Renal cortex interstitium (tissue), 11 donors: ENCODE results near the gene SIK3. TPM values are rescaled to one million over a fixed set of nuclear protein-coding genes. Genes with fewer than 3 reads are reported as not detected.
A peak's percentile ranks its signal among the peaks of the same experiment; 100 is the strongest.
"Not testable (repeated sequence)": the region's sequence is repeated elsewhere in the genome, so short reads cannot be mapped to it uniquely, and the experiment has no call there.

Source experiments
- DNase-seq, 11 donors: peaks; one replicate each; pipeline ENCODE4 v3.0.0-alpha.2; 2013; ENCODE audit warnings: low read depth in 9 of 11, low spot score in 4 of 11; ENCODE audit errors: extremely low read depth in 1 of 11
- polyA plus RNA-seq, 3 donors: library from polyadenylated mRNA; unstranded; fragments of 120-200 nt; gene quantifications; one replicate each; pipeline ENCODE4 v1.2.1, GENCODE V29; 2013; ENCODE audit not compliant: insufficient read length in 3 of 3

Gene SIK3
- polyA plus RNA-seq, 3 donors: 34.7 to 48.6 (median 36.1) TPM

GRCh38 chr11:117023707-117024106 lies 74.5 kb downstream of the SIK3 start:
- DNase-seq: not testable (repeated sequence)

DNA sequence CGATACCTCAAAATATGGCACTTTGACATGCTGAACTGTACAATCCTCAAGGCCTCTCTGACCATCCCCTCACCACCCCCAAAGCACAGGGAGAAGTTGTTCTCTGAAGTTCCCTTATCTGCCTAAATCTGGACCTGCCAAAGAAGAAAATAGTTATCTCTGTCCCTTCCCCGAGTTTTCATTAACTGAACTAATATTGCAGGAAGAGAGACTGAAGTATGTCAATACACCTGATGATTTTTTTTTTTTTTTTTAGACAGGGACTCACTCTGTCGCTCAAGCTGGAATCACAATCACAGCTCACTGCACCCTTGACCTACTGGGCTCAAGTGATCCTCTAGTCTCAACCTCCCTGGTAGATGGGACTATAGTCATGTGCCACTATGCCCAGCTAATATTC lies 75.0 kb downstream of the SIK3 start:
- DNase-seq: no peak

GRCh38 chr11:117022526-117022925 lies 75.7 kb downstream of the SIK3 start:
- DNase-seq: no peak

DNA sequence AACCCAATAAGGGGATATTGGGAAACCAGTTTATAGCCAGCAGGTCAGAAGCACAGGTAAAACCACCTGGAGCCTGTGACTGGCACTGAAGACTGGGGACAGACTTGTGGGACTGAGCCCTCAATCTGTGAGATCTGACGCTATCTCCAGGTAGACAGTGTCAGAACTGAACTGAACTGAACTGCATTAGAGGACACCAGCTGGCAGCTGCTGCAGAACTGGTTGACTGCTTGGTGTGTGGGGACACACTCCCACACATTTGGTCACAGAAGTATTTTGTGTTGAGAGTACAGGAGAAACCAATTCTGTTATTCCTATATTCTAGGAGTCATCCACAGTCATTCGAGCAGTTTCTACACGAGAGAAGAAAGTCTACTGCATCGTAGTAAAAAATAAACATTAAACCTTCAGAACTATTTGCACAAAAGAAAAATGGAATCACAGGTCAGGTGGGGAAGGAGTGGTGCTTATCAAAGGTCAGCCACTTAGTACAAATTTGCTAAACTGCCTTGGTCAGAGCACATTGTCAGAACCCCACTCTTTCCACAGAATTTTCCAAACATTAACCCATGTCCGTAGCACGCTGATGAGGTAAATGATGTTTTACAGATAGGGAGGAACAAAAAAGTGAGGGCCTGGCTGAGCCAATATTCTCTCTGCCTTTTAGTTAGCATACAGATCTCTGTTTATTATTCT lies 77.2 kb downstream of the SIK3 start:
- no peak for DNase-seq

- no peak for DNase-seq
Measured at GRCh38 chr11:117020287-117020686, 77.9 kb downstream of the SIK3 start.

DNA sequence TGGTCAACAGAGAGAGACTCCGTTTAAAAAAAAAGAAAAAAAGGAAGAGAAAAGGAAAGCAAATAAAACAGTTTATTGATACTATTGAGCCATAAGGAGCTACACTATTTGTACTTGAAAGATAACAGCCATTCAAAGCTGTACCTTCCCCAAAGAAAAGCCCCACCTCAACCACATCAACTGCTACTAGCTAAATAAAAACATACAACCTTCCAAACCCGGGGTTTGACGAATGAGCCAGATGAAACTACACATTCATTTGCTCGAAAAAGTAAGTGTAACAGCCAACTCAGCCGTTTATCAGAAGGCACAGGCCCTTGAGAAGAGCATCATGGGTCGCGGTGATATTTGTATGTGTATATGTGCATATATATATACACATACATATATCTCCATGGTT lies 78.4 kb downstream of the SIK3 start:
- DNase-seq: no peak

GRCh38 chr11:117017456-117017855 lies 80.8 kb downstream of the SIK3 start:
- DNase-seq: no peak

DNA sequence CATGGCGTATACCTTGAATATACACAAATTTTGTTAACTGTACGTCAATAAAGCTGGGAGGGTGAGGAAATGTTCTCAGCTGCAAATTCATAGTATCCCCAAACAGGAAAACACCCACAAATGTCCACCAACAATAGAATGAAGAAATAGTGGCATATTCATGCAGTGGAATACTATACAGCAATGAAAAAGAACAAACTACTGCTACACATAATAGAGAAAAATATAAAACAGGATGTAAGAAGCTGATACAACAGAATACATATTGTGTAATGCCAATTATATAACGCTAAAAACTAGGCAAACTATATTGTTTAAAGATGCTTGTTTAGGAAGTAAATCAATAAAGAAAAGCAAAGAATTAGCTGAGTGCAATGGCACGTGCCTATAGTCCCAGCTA lies 81.5 kb downstream of the SIK3 start:
- DNase-seq: no peak

DNA sequence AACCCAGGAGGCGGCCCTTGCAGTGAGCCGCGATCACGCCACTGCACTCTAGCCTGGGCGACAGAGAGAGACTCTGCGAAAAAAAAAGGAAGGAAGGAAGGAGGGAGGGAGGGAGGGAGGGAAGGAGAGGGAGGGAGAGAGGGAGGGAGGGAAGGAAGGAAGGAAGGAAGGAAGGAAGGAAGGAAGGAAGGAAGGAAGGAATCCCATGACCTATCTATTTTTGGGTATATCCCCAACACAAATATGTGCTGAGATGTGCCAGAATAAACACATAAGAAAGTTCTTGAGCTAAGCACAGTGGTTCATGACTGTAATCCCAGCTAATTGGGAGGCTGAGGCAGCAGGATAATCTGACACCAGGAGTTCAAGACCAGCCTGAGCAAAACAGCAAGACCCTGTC lies 82.0 kb downstream of the SIK3 start:
- no peak for DNase-seq

DNA sequence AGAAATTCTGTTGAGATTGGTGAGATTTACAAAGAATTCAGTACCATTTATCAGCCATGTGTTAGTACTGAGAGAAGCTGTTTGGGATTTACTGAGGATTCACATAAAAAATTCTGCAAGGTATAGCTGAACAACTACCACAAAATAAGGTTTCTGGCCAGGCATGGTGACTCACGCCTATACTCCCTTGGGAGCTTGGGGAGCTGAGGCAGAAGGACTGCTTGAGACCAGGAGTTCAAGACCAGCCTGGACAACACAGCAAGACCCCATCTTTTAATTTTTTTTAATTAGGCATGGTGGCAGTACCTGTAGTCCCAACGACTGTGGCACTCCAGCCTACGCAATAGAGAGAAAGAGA lies 86.7 kb downstream of the SIK3 start:
- DNase-seq: no peak

DNA sequence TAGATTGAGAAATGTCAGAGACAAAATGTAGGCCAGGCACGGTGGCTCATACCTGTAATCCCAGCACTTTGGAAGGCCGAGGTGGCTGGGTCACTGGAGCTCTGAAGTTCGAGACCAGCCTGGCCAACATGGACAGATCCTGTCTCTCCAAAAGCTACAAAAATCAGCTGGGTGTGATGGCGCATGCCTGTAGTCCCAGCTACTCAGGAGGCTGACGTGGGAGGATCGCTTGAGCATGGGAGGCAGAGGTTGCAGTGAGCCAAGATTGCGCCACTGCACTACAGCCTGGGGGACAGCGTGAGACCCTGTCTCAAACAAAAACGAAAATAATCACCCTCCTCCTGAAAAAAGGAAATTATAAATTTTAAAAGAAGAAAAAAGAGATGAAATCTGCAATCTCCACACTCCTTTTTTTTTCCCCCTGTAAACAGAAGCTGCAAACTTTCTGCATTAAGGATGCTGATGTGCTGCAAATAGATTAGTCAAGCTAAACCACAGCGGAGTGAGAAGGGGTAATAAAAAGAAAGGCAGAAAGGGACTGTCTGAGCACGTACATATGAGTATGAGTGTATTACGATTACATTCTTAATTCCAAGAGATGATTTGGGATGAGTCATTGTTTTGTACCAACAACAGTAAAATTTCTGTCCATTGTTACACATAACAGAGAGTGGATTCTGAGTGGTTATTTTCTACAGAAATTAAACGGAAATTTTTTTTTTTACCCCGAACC lies 87.3 kb downstream of the SIK3 start:
- no peak for DNase-seq

GRCh38 chr11:117009905-117010605 lies 88.2 kb downstream of the SIK3 start:
- DNase-seq: no peak

DNA sequence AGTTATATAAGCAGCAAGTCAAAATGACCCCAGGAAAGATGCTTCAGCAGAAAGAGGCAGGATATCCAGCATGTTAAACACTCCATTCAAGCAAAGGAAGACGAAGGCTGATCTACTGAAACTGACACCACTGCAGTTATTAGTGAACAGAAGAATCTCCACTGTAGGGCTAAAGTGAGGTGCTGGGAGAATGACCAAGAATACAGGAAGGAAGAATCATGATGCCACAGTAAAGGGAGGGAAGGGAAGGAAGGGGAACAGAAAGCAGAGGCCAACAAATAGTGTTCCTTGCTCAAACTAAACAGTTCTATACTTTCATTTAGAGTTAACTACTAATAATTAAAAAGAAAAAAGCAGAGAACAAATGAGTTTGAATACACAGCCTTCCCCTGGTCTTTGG lies 92.5 kb downstream of the SIK3 start:
- DNase-seq: no peak

- DNase-seq: peak in 3 of 11 donors; percentile 34 to 46 (median 41)
Measured at GRCh38 chr11:117002639-117003299, 95.5 kb downstream of the SIK3 start.

DNA sequence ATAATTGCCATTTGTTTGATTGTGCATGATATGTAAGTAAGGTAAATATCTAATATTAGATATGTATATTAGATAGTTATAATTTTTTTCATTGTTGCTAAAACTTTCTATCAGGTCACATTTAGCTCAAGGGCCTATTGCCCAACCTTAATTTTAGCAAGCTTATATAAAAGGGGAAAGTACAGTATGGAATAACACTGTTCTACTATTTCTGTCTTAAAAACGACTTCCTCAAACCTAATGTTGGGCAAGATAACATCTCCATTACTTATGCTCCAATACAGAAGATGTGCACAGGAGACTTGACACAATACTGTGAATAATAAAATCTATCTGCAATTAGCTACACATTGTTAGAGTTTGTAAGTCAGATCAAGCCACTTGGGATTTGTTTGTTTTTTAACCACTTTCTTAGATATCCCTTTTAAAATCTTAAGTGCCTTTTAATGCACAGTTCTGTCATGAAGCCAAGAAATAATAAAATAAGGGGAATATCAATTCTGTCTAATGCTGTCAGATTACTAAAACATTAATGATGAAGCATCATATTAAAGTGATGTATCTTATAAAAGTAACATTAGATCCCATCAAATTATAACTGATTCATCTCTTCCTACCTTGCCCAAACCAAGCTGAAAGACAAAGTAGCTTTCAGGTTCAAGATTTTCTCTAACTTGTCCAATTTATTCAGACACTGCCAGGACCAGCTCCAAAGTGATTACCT lies 98.1 kb downstream of the SIK3 start:
- DNase-seq: no peak

DNA sequence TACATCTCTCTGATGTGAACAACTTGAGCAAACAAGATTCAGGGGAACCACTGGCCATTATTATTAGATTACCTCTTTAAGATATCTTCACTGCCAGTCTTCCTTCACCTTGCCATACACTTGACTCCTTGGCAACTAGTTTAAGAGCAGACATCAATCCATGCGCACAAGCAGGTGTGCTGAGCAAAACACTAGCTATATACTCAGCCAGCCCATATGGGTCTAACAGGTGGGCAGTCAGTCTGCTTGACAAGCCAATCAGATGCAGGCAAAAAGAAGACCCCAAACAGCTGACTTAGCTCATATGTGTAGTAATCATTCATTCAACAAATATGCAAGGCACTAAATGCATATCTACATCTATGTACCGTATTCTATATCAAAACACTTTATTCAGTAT lies 101.2 kb downstream of the SIK3 start:
- no peak for DNase-seq

DNA sequence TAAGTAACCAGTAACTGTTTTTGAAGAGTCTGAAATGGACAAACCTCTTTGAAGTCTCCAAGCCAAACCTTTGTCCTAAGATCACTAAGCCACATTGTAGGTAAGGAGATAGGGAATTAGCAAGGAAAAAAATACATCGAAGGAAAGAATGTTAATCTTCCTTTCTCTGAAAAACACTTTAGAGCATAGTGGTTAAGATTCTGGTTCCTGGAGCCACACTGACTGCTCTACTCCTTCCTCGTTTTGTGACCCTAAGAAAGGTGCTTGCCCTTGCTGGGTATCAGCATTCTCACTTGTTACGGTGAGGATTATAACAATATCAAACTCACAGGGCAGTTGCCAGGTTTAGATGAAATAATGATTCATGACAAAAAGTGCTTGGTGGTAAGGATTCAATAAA lies 104.0 kb downstream of the SIK3 start:
- no peak for DNase-seq

- DNase-seq: peak; percentile 23 to 68 (median 45)
Measured at GRCh38 chr11:116993599-116993998, 104.6 kb downstream of the SIK3 start.

GRCh38 chr11:116991491-116991890 lies 106.7 kb downstream of the SIK3 start:
- no peak for DNase-seq
